Measurements from ENCODE around the gene PRSS27.
"Not testable (repeated sequence)": the region's sequence is repeated elsewhere in the genome, so short reads cannot be mapped to it uniquely, and the experiment has no call there.

PRSS27 gene

DNA sequence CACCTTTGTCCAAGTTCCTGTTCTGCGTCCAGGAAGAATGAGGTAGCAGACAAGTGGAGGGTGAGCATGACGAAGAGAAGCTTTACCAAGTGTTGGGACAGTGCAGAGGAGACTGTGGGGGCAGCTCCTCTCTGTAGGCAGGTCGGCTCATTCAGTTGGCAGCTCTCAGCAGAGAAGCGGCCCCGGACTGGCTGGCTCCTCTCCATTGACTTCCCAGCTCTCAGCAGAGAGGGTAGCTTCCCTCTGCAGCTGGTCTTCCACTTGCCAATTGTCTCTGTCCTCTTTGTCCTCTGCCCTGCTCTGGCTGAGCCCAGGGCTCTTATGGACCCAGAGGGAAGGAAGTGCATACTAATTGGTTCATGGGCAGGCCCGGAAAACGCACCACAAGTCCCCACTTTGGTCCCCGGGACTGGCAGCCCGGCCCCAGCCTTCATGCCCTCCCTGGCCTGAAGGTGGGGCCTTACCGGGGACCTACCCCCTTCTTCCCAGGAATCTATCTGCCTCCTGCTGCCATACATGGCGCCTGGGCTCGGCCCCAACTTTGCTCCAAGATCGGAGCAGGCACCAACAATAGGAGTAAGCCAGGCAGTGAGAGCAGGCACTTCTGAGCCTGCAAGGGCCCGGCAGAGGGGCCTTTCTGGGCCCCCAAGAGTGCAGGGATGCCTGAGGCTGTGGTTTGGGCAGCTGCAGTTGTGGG lies 27.6 kb downstream of the PRSS27 start:
- no peak for FAIRE-seq

DNA sequence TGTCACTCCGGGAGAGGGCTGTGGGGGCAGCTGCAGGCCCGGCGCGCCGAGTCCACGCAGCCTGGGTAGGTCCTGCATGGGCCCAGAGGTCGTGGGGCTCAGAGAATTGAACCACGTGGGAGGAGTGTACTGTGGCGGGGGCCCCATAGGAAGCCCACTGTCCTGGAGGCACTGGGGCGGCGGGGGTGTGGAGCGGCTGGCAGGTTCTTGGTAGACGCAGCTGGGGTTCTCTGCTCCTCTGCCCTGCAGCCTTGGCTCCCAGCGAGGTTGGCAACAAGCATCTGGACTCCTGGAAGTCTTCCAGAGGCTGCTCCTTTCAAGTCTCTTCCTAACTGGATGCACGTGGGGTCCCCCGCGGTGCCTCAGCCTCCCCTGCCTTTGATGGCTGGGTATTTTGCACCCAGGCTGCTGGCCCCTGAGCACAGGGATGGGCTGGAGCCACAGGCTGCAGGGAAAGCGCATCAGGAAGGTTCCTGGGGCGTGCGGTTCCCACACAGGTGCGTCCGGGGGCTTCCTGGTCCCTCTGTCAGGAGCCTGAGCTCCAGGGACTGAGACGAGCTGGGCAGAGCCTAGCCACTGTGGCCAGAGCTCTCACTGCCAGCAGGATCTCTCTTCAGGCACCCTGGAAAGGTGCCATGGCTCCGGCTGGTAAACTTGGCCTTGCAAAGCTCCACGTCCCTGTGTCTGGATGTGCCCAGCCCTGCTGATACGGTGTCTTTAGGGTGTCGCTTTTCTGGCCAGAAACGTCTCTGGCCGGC lies 28.4 kb downstream of the PRSS27 start:
- no peak for FAIRE-seq

DNA sequence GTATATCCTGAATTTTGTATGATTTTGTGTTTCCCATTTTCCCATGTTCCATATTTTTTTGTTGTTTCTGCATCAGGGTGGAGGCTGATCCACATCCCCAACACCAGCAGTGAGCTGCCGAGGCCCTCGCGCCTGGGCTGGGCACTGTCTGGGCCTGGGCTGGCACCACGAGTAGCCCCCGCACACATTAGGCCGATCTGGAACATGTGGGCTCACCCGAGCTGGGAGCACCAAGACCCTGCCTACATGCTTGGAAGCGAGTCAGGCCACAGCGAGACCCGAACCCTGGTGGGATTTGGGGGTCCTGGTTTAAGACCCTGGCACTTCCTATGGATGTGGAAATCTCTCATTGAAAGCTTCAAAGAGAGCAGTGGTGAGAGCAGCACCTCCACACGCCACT lies 29.2 kb downstream of the PRSS27 start:
- FAIRE-seq, result no peak

DNA sequence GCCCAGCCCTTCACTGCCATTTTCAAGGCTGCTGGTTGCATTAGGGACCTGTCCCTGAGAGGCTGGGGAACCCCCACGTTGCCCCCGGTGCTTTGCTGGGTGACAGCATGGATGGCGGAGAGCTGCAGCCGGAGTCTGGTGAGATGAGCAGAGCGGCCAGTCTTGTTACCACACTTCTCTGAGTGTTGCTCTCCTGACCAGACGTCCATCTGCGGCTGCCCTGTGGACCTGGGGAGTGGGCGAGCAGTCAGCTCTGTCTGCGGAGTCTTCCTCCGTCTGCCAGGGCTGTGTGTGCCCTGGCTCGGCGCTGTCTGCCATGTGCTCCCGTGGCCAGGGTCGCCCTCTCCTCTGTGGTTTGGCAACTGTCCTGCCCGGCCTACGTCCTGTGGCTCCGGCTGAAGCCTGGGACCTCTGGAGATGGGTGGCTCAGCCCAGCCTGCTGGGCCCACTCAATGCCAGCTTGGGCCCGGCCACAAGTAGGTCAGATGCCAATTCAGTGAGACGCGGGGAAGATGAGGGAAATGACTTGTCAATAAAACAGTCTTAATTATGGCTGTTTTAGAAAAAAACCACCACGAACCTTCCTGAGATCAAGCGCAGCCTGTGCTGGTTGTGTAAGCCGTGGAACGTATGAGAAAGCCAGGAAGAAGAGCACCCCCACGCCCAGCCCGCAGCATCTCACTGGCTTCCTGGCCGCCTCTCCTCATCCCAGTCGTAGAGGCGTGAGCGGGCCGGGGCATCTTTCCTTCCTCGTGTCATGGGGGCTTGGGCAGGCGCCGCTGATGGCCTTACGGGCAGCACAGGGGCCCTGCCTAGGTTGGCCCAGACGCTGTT lies 29.8 kb downstream of the PRSS27 start:
- FAIRE-seq, result no peak

DNA sequence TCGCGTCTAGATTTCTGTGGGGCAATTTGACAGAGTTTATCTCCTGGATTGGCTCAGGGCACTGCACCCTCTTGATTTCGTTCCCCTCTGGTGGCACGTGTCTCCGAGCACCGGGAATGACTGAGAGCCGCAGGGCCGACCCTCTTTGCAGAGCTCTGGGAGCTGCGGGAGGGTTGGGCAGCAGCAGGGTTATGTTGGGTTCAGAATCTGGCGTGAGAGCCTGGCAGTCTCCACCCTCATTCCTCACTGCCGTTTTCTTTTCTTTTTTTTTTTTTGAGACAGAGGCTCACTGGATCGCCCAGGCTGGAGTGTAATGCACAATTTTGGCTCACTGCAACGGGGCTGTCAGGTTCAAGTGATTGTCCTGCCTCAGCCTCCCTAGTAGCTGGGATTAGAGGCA lies 30.6 kb downstream of the PRSS27 start:
- FAIRE-seq, result not testable (repeated sequence)

DNA sequence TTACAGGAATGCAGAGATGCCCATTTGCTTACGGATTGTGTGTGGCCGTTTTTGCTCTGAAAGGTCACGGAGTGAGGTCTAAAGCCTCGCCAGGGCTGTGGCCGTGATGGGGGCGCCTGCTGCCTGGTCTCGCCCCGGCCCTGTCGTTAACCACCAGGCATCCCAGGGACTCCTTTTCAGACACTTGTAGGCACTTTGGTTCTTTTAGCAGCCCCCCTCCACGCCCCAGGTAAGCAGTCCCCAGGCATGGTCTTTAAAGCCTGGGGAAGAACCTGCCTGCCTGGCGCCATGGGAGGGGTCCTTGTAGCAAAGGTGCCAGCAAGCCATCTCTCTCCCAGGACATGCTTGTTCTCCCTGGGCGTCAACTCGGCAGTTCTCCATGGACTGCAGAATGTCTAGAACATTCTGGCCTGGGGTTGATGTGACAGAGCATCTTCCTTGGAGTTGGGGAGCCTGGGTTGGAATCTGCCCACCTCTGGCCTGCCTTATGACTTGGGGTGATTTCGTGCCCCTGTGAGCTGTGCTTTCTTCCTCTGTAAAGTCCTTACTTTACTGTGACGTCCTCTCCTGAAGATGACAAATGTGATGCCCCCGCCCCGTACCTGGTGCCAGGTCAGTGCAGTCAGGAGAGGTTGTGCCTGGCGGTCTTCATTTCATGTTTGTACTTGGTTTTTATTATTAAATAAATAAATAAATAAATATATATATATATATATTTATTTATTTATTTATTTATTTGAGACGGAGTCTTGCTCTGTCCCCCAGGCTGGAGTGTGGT lies 32.3 kb downstream of the PRSS27 start:
- no peak for FAIRE-seq

DNA sequence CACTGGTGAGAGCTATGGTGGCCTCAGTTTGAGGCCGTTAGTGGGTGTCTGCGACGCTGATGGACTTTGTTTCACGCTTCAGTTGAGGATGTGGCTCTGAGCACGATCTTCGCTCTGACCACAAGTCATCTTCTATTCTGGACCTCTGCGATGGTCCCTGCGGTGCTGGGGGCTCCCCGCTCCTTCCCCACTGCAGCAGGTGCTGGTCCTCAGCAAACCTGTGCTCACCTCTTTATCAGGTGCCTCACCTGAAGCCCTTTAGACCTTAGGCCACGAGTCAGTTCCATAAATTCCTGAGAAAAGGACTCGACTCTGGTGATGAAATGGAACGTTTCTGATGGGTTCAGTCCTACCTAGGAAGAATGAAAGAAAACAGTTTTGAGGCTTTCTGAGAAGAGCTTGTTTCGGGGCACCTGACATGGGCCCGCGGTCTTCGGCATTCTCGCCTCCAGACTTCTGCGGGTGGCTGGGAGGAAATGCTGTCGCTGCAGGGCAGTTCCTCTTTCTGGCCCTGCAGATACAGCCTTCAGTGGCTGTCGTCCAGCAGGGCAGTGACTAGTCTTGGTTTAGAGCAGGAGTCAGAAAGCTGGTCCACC lies 33.0 kb downstream of the PRSS27 start:
- FAIRE-seq, result no peak

DNA sequence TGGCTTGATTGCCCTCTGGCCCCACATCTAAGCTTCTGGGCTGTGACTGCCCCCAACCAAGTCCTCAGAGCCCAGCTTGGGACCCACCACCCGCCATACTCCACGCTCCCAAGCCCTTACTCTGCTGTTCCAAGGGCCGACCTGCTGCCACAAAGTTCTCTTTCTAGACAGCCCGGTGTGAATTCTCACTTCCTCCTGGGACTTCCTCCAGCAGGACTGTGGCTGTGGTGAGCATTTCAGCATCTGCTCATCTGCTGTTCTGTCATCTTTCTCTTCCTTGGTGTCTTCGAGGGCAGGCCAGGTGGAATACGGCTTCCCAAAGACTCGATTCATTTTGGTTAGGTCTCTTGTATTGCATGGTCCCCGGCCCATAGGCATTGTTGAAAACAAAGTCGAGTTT lies 33.9 kb downstream of the PRSS27 start:
- not testable (repeated sequence) for FAIRE-seq

DNA sequence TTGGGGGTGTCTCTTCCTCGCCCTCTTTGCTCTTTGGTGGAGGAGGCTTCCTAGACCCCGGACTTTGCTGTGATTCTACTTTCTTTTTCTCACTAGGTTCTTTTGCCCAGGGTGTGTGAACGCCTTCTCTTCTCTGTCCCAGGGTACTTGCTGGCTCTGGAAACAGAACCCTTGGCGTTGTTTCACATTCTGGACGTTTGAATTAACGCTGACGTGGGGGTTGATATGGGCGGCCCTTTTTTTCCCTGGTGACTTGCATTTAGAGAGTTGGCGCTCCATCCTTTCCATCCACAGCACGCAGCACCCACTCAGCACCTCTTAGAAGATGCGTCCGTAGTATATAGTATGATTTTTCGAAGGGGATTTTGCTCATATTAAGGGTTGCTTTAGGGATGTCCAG lies 37.0 kb downstream of the PRSS27 start:
- not testable (repeated sequence) for FAIRE-seq

DNA sequence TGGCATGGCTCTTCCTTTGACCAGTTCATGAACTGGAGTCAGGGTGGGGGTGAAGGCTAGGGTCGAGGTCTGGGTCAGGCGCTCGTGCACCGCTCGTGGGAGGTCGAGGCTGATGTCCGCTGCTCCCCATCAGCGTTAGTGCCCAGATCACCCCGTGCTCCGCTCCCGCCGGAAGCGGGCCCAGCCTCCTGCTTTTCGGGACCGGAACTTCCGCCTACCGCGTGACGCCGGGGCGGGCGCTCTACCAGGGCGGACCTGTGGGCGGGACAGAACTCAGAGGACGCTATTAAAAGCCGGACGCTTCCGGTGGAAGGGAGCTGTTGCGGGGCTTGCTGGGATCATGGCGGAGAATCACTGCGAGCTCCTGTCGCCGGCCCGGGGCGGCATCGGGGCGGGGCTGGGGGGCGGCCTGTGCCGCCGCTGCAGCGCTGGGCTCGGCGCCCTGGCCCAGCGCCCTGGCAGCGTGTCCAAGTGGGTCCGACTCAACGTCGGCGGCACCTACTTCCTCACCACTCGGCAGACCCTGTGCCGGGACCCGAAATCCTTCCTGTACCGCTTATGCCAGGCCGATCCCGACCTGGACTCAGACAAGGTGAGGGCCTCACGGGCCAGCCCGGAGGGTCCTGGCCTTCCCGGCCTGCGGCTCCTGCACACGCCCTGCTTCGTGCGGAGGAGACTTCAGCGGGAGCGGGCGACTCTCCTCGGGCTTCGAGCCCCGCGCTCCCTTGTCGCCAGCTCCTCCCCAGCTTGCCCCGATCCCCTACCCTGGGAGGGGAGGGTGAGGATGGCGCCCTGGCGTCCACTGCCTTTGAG lies 37.6 kb downstream of the PRSS27 start, which contains the start of gene KCTD5:
TSS of gene KCTD5 (plus strand) at position 315 of the 813 bp plus-strand sequence. CDS start at position 341, 26 bp downstream.
- FAIRE-seq, result no peak

DNA sequence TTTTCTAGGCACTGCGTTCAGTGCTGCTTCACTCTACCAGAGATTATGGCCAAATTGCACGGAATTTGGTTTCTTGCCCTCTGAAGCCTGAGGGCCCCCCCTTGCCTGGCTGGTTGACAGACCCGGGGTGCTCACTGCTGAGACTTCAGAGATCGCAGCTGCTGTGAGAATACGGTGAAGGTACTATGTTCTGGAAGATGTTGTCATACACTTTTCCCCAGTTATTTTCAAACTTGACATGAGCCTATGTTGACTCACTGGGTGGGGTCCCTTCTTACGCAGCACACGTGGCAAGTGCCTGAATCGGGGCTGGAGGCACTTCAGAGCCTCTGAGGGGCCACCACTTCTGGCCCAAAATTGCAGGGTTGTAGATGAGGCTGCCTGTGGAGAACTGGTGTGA lies 39.7 kb downstream of the PRSS27 start:
- not testable (repeated sequence) for FAIRE-seq

DNA sequence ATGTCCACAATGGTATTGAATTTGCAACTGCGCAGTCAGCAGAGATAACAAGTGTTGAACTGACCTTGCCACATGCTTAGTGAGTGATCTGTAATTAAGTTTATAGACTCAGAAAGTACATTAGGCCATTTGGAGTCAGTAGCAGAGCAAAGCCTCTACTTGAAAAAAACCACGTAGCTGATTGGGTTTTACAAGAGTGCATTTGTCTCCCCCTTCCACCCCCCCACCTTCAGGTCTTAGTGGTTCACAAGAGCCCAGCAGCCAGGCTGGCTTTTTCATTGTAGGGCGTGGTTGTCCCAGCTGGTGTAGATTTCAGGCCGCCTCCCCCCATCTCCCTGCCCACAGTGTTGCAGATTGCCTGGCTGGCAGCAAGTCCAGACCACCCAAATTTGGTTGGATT lies 40.1 kb downstream of the PRSS27 start:
- not testable (repeated sequence) for FAIRE-seq

DNA sequence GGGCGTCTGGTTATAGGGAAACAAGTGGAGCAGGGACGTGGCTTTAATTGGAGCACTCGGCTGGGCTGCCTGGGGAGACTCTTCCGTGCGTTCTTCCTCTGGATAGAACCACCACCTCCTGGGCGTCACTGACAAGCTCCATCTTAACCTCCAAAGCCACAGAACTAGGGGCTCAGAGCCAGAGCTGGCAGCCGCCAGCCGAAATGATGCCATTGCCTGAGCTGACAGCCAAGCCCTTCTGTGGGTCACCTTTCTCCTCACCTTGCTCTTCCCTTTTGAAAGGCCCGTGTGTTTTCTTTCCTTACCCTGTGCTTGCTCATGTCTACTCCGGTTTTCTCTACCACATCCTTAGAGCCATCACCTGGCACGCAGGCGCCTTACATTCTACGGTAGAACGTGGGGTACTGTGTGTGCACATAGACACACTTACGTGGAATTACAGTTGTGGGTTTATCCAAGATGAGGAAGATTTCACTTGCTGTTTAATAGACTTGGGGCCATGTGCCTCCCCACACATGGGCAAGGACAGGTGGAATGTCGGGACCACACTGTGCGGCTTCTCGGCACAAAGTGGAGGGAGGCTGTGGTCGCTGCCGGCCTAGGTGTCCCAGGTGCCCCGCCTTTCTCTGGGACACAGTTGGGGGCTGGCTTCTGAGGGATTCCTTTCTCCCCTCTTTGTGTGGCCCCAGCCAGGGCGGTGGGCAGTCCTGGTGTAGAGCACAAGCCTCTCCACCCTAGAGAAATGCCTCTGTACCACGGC lies 41.6 kb downstream of the PRSS27 start:
- FAIRE-seq, result not testable (repeated sequence)

DNA sequence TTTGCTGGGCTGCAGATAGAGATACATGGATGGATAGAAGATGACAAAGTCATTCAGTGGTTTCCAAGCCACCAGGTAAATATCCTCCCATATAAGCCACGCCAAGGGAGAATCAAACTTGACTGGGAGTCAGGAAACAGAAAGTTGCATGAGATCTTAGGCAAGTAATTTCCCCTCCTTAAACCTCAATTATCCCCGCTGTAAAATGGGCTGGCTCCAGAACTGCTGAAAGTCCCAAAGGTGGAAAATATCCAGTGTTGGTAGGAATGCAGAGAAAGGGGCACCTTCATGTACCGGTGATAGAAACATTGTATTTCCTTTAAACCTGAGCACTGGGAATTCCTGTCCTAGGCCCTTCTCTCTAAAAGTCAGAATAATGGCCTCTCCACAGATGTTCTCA lies 43.1 kb downstream of the PRSS27 start:
- not testable (repeated sequence) for FAIRE-seq

DNA sequence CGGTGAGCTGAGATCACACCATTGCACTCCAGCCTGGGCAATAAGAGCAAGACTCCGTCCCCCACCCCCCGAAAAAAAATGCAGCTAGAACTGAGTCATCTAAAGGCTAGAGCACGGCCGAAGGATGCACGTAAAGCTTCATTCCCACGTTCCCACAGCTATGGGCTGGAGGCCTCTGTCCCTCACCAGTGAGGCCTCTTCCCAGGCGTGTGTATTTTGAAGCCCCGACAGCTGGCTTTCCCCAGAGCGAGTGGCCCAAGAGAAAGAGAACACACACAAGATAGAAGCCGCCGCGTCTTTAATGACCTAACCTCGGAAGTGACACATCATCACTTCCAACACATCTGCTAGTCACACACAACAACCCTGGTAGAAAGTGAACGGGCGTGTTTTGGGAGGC lies 44.3 kb downstream of the PRSS27 start:
- no peak for FAIRE-seq

DNA sequence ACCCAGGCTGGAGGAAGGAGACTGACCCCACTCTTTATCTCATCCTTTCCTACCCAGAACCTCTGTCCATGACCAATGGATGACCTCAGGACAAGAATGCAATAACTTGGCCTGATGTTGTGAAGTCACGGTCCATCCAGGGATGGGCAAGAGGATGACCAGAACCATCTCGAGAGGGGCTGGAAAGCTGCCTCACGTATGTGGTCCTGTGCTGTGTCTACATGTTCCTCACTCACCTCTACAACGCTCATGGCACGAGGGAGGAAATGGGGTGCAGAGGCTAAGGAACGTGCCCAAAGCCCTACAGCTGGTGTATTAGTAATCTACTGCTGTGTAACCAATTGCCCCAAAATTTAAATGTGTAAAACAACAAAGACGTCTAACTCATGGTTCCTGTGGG lies 45.0 kb downstream of the PRSS27 start:
- no peak for FAIRE-seq

DNA sequence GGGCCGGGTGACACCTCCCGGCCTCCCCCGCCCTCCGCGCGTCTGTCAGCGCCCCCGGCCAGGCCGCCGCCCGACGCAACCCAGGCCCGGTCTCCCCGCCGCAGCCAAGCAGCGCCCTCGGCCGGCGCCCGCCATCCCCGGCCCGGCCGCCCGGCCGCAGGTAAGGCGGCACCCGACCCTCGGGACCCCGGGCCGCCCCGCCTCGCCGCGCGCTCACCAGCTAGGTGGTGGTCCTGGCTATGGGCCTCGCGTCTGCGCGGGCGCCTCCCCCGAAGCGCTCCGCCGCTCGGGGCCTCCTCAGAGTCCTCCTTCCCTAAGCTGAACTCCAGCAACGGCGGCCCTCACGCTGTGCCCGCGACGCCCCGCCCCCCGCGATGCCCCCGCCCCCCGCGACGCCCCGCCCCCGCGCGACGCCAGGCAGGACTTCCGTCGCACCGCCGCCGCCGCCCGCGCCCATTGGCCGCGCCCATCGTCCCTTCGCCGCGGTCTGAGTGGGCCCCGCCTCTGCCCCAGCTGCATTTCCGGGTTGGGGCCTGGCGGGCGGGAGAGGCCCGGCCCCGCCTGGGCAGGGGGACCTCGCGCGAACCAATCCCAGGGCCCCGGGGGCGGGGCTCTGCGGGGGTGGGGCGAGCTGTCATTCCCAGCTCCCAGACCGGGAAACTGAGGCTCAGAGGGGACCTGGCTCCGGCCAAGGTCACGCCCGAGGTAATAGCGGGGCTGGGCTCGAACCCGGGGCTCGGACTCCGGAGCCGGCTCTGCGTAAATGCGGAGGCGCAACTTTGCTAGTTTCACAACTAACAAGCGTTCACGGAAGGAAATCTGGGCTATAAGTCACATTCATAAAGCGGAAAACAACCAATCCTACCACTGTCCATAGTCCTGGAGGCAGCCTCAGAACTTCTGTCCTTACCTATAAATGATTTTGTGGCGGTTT lies 46.7 kb downstream of the PRSS27 start:
- no peak for FAIRE-seq

DNA sequence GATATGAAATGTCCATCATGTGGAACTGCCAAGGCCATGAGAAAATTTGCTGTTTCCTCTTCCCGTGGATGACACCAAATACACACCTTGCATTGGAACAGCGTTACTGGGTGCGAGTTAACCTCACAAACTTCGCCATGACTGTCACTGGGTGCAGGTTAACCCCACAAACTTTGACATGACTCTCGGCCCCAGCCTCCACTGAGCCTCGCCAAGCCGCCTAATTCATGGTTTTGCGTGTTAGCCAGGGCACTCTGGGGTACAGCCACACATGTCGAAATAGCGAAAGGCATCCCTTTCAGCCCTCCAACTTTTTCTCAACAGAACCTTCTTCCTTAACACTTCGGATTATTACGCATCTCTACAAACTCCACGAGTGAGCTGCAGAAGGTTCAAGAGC lies 48.3 kb downstream of the PRSS27 start:
- no peak for FAIRE-seq

DNA sequence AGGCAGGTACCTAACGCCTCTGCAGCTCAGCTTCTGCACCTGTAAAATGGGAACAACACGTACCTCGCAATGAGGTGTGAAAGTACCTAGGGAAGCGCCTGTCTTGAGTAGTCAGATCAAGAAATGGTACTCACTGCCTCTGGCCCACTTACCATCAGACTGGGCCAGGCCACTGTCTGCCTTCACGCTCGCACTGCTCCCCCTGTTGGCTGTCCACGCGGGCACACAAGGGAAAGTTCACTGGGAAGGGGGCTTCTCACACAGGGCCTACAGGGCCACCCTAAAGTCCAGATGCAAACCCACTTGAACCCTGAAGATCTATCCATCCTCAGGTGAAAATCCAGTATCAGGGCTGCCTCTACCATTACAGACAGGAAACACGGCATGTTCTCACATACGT lies 48.8 kb downstream of the PRSS27 start:
- FAIRE-seq, result not testable (repeated sequence)
